ENCODE results near the gene CADM1. TPM values are rescaled to one million over a fixed set of nuclear protein-coding genes. Genes with fewer than 3 reads are reported as not detected.

Gene CADM1
- total RNA-seq, 1 experiment from 2014 or later: 534 TPM

DNA sequence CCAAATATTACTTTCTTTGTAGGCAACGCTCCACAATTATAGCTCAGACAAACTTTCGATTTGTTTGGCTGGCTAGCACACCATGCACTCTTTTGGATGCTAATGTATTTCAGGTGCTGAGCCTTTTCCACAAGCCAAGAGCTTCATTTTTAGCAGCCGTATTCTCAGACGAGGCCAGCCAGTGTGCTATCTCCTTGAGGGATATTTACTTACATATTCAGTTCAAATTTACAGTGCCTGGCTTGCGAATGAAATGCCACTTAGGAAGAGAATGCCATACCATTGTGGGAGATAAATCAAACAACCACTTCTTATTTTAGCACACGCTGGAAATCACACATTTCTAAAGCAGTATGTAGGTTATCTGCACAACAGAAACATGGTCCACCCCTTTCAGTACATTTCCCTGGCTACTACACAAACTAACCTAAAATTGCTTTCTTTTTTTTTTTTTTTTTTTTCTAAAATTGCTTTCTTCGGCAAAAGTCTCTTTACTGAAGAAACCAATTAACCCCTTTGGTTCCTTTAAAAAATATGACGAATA, 236.9 kb downstream of the CADM1 start:
- Mint-ChIP-seq H3K36me3 (ENCODE audit: insufficient read depth, unreplicated experiment) (peaks cover 29% of the 10 kb centered on the region), H3K27ac (ENCODE audit: unreplicated experiment) (no peak overlapping the region), H3K4me1 (ENCODE audit: low read depth, unreplicated experiment) (peaks cover 26% of the 10 kb centered on the region), H3K27me3 (ENCODE audit: insufficient read depth, unreplicated experiment) (no peaks in the 10 kb centered on the region), H3K9me3 (ENCODE audit: unreplicated experiment) (no peaks in the 10 kb centered on the region), H3K4me3 (ENCODE audit: unreplicated experiment) (no peak overlapping the region)
- POLR2A ChIA-PET: no interaction called here
- BruUV-seq (replicated peaks): no TSS peak
- no peak overlapping the region for H3K4me3 ChIP-seq (ENCODE audit: low read depth, low read length)
- H3K4me1 ChIP-seq: peaks cover 7% of the 10 kb centered on the region
- intact Hi-C loops (cut with micrococcal nuclease; ENCODE audit: unreplicated experiment): no loop called here
- CTCF ChIA-PET: no interaction called here
- DNase-seq: no peak
- H3K27me3 ChIP-seq (replicated peaks; ENCODE audit: control insufficient read depth, insufficient read depth, low read length): no peaks in the 10 kb centered on the region
- TF ChIP-seq, protein P1, sequence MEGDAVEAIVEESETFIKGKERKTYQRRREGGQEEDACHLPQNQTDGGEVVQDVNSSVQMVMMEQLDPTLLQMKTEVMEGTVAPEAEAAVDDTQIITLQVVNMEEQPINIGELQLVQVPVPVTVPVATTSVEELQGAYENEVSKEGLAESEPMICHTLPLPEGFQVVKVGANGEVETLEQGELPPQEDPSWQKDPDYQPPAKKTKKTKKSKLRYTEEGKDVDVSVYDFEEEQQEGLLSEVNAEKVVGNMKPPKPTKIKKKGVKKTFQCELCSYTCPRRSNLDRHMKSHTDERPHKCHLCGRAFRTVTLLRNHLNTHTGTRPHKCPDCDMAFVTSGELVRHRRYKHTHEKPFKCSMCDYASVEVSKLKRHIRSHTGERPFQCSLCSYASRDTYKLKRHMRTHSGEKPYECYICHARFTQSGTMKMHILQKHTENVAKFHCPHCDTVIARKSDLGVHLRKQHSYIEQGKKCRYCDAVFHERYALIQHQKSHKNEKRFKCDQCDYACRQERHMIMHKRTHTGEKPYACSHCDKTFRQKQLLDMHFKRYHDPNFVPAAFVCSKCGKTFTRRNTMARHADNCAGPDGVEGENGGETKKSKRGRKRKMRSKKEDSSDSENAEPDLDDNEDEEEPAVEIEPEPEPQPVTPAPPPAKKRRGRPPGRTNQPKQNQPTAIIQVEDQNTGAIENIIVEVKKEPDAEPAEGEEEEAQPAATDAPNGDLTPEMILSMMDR (IDR thresholded peaks at IDR 0.05; ENCODE audit: insufficient read depth in 1 of 2, low read depth in 1 of 2, low read length in 1 of 2, severe bottlenecking in 1 of 2, unreplicated experiment in 1 of 2): no peak
- H3K9me3 ChIP-seq: no peaks in the 10 kb centered on the region
- H3K36me3 ChIP-seq (ENCODE audit: control insufficient read depth, insufficient read depth, low read length): no peaks in the 10 kb centered on the region

DNA sequence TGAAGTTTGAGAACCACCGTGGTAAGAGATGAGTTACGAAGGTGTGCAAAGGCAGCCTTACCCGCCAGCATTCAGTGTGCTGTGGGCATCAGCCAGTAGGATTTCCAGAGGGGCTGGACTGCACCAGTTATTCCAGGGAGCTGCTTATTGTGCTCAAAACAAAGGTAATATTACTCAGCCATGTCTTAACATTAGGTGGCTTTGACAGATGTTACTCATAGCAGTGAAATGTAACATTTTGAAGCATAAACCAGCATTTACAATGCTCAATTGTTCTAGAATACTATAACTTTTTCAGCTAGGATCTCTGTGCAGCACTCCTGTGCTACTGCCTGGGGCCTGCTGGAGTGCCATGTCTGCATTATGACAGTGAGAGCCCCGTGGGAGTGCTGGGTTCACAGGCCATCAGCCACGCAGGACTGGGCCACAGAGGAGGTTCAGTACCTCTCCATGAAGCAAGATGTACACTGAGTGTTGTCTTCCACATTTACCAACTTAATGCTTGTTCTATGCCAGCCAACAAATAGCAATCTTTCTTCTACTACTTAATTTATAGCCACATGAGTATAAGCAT, 238.1 kb downstream of the CADM1 start:
- intact Hi-C loops (cut with micrococcal nuclease; ENCODE audit: unreplicated experiment): no loop called here
- no TSS peak for BruUV-seq (replicated peaks)
- Histone ChIP-seq H3K36me3 (ENCODE audit: control insufficient read depth, insufficient read depth, low read length) (no peaks in the 10 kb centered on the region), H3K27me3 (replicated peaks; ENCODE audit: control insufficient read depth, insufficient read depth, low read length) (no peaks in the 10 kb centered on the region), H3K4me3 (ENCODE audit: low read depth, low read length) (no peak overlapping the region), H3K4me1 (peaks cover 7% of the 10 kb centered on the region), H3K9me3 (no peaks in the 10 kb centered on the region)
- H3K9me3 Mint-ChIP-seq (ENCODE audit: unreplicated experiment): no peaks in the 10 kb centered on the region
- H3K4me3 Mint-ChIP-seq (ENCODE audit: unreplicated experiment): no peak overlapping the region
- CTCF ChIA-PET: no interaction called here
- POLR2A ChIA-PET: interaction anchor here (0.8 kb wide), 1 partner anchor 8 kb away, joined by 3 read pairs; no protein-coding TSS in a partner anchor
- peaks cover 26% of the 10 kb centered on the region for H3K4me1 Mint-ChIP-seq (ENCODE audit: low read depth, unreplicated experiment)
- DNase-seq: no peak
- no peaks in the 10 kb centered on the region for H3K27me3 Mint-ChIP-seq (ENCODE audit: insufficient read depth, unreplicated experiment)
- H3K36me3 Mint-ChIP-seq (ENCODE audit: insufficient read depth, unreplicated experiment): peaks cover 29% of the 10 kb centered on the region
- H3K27ac Mint-ChIP-seq (ENCODE audit: unreplicated experiment): no peak overlapping the region
- TF ChIP-seq, protein P1 (IDR thresholded peaks at IDR 0.05; ENCODE audit: insufficient read depth in 1 of 2, low read depth in 1 of 2, low read length in 1 of 2, severe bottlenecking in 1 of 2, unreplicated experiment in 1 of 2): no peak

DNA sequence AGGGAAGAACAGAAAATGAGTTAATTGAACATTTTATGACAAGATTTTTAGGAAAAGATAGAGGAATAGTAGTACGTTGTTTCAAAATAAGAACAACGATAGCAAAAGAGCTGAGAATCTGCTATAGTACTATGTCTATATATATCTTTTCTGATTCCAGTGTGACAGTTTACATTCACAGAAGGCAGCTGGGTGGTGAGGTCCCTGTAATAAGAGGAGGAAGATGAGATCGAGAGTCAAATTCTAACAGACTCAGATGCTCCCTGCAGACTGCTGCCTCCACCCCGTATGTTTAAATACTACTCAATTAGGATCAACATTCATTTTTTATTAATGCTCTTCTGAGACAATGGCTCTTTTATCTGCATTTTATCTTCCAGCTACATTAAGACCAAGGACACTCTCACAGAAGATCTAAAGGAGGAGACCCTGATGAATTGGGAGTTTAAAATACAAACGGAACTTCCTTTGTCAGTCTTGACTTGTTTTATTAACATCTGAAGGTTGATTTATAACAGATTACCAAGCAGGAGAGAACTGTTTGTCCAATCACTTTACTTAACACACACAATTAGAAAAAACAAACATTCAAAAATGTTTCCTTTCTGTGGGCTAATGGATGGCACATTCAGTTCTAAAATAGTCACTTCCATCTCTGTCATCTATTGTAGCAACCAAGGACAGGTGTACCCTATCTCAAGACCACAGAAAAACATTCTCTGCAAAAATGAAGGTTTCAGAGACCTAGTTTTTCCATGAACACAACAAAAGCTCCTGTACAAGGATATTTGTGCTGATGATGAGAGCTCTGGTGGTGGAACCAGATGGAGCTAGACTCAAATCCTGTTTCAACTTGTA, 240.2 kb downstream of the CADM1 start:
- H3K27me3 Mint-ChIP-seq (ENCODE audit: insufficient read depth, unreplicated experiment): no peaks in the 10 kb centered on the region
- no peak for DNase-seq
- TF ChIP-seq, protein P1 (IDR thresholded peaks at IDR 0.05; ENCODE audit: insufficient read depth in 1 of 2, low read depth in 1 of 2, low read length in 1 of 2, severe bottlenecking in 1 of 2, unreplicated experiment in 1 of 2): no peak
- no peak overlapping the region for H3K4me3 Mint-ChIP-seq (ENCODE audit: unreplicated experiment)
- H3K36me3 Mint-ChIP-seq (ENCODE audit: insufficient read depth, unreplicated experiment): peaks cover 25% of the 10 kb centered on the region
- Histone ChIP-seq H3K9me3 (no peaks in the 10 kb centered on the region), H3K4me3 (ENCODE audit: low read depth, low read length) (no peak overlapping the region), H3K27me3 (replicated peaks; ENCODE audit: control insufficient read depth, insufficient read depth, low read length) (no peaks in the 10 kb centered on the region), H3K4me1 (peaks cover 7% of the 10 kb centered on the region), H3K36me3 (ENCODE audit: control insufficient read depth, insufficient read depth, low read length) (no peaks in the 10 kb centered on the region)
- intact Hi-C loops (cut with micrococcal nuclease; ENCODE audit: unreplicated experiment): no loop called here
- no peaks in the 10 kb centered on the region for H3K9me3 Mint-ChIP-seq (ENCODE audit: unreplicated experiment)
- no peak overlapping the region for H3K27ac Mint-ChIP-seq (ENCODE audit: unreplicated experiment)
- peaks cover 26% of the 10 kb centered on the region for H3K4me1 Mint-ChIP-seq (ENCODE audit: low read depth, unreplicated experiment)
- ChIA-PET POLR2A (no interaction called here), CTCF (interaction anchor here (0.7 kb wide), 1 partner anchor 123 kb away, joined by 3 read pairs; no protein-coding TSS in a partner anchor)
- BruUV-seq (replicated peaks): no TSS peak

Measured in Caco-2 (cell line).